GM19468 (cell line): ENCODE data around the gene CNTN1.
"Not testable (repeated sequence)": the region's sequence is repeated elsewhere in the genome, so short reads cannot be mapped to it uniquely, and the experiment has no call there.

Experiments used
- ATAC-seq: cut with Tn5 transposase; IDR thresholded peaks from one replicate; pipeline ENCODE4 v1.9.1; 2021; ENCODE audit warnings: mild to moderate bottlenecking, moderate library complexity, moderate number of reproducible peaks; ENCODE audit not compliant: unreplicated experiment; ENCODE audit errors: extremely low read depth

The CNTN1 gene

DNA sequence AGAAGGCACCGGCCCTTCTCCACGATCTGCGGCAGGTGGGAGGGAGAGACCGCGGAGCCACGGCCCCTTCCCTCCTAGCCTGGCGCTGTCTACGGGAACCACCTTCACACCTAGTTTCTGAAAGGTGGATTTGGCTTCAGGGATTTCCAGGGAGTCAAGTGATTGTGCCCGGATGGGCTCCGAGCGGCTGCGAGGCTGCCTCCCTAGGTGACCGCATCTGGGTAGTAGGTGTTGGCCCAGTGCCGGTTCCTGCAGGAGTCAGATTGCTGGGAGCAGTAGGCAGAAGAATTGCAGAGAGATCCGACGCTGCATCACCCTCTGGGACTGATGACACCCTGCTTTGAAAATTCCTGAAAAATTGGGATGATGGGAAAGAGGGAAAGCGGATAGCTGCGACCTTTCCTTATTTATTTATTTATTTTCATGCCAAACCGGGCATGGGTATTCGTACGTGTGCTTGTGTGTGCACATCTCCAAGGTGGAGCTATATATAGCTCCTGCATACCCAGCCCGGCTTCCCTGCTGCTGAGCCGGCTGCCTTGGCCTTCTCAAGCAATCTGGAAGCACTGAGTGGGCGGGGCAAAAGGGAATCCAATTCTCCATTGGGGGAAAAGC is 1.1 kb downstream of the CNTN1 start:
- no peak for ATAC-seq

DNA sequence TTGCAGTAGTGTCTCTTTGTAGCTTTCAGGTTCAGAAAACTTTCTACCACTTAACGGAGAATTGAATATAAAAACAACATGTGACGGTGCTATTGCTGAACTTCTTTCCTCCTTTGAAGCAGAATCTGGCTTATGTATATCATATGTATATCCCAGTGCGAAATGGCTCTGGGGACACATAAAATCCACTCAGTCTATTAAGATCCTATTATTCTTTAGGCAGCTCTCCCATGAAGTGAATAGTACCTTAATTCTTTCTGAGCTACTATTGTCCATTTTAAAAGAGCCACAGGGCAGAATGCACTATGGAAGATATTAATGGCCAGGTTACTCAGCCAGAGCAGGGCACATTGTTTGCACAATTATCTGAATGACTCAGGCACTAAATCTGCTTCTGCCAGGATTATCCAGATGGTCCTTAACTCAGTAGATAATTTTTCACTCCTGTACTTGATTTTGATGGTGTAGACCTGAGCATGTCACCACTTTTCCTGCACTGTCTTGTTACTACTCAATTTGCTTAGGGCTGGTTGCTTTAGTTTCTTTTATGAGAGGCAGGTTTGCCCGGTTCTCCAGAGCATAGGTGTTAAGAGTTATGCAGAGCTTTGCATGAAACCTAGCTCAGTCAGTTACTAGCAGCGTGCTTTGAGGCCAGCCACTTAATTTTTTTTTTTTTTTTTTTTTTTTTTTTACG is 5.5 kb downstream of the CNTN1 start:
- no peak for ATAC-seq

DNA sequence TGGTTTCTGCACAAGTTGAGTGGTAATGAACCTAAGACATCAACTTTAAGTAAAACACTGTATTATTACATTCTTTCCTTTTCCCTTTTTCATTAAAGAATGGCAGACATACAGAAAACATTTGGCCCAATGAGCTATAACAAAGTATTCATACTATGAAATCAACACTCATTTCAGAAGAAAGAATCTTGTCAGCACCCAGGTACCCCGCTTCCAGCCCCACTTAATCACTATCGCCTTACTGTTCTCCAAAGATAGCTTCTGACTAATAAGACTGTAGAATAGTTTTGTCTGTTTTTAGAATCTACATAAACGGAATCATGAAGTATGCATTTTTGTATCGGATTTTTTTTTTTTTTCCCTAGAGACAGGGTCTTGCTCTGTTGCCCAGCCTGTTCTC is 9.5 kb downstream of the CNTN1 start:
- ATAC-seq: no peak

DNA sequence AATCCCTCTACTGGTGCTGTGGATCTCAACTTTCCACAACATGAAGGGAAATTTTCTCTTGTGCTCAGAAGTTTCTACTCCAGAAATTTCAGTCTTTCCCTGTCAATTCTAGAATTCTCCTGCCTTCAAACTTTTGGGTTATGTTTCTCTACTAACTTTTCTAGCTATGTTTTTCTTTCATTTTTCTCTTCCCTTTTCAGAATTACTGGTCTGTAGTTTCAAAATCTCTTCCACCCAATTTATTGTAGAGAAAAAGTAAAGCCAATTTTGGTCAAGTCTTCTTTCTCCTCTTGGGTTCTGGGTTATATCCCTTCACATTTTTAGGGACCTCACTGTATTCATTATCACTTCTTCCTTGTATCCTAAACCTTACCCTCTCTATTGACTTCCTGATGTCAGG is 18.9 kb downstream of the CNTN1 start:
- no peak for ATAC-seq

DNA sequence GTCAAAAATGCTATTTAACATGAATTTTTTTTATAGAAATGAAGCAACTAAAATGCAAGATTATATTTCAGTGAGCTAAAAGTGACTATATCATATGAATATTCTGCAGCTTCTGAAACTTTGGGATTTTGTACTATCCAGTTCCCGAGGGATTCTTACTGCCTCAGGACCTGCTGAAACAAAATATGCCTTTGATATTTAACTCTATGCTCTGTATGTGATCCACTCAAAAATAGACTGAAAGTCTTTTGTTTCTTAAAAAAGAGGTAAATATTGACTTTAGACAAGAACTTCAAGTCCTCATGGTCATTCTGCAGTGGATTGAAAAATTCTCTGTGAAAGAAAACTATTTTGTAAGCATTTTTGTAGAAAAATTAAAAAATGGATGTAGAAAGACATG is 22.4 kb downstream of the CNTN1 start:
- no peak for ATAC-seq

DNA sequence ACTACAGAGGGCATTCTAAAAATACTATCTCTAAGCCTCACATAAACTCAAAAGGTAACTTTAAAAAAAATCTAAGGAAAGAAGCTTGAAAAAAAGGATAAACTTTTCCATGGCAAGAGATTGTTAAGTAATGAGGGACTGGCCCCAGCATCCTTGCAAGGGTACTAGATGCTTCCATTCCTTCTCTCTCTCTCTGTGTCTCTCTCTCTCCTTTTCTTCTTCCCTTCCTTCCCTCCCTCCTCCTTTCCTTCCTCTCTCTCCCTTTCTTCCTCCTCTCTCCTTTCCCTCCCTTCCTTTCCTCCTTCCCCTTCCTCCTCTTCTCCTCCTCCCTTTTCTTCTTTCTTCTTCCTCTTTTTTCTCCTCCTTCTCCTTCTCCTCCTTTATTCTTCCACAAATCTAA is 23.8 kb downstream of the CNTN1 start:
- ATAC-seq: no peak

DNA sequence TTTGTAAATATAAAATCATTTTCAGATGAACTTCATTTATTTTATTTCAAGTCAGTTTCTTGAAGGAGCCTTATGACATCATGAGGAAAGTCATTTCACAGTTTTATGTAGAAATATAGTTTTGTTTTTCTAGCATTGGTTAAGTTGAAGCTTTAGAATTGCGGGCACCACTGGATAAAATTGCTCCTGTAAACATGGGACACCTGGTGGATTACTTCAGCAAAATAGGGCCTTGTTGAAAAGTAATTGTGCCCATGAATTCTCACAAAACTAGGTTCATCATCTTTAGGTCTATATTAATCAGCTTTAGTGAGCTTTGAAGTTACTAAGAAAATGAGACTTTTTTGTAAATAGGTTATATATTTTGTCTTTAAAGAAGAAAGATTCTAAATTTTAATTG is 25.3 kb downstream of the CNTN1 start:
- ATAC-seq: no peak

DNA sequence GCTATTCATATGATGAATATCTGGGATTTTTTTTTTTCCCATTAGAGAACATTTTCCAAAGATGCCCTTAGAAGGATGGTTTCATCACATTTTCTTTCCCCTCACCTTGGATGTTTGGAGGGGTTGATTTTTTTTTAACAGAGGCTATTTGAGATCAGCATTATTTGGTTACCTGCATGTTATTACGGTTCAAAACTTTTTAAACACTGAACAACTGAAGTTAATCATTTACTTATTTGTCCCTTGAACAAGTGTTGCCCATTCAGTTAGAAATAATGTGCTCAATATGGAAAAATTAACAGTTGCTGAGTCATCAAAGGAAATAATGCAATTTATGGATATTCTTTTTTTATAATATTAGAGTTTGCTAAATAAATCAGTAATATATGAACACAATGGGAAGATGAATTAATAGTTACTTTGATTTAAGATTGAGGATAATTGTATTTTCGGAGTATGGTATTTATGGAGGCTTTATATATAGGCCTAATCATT is 26.7 kb downstream of the CNTN1 start:
- no peak for ATAC-seq

DNA sequence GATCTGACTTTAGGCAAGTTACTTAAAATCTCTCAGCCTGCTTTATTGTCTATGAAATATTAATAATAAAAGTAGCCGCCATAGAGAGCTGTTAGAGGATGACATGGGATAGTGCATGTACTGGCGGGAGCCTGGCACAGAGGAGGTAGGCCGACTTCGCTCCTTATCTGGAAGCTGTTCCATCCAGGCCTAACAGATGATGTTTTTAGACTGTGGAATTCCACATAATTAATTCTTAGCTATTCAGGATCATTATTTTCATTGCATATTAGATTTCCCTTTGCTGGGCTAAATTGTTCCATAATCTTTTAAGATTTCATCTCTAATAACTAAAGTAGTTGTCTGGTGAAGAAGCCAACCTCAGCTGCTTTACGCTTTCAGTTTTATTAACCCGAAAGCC is 30.8 kb downstream of the CNTN1 start:
- ATAC-seq: no peak

DNA sequence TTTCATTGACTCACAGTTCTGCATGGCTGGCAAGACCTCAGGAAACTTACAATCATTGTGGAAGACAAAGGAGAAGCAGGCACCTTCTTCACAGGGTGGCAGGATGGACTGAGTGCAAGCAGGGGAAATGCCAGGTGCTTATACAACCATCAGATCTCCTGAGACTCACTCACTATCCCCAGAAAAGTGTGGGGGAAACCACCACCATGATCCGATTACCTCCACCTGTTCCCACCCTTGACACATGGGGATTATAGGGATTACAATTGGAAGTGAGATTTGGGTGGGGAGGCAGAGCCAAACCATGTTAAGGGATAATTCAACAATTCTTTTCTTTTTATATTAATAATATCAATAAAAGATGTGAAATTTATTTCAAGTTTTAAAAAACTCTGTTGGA is 34.1 kb downstream of the CNTN1 start:
- ATAC-seq: no peak

DNA sequence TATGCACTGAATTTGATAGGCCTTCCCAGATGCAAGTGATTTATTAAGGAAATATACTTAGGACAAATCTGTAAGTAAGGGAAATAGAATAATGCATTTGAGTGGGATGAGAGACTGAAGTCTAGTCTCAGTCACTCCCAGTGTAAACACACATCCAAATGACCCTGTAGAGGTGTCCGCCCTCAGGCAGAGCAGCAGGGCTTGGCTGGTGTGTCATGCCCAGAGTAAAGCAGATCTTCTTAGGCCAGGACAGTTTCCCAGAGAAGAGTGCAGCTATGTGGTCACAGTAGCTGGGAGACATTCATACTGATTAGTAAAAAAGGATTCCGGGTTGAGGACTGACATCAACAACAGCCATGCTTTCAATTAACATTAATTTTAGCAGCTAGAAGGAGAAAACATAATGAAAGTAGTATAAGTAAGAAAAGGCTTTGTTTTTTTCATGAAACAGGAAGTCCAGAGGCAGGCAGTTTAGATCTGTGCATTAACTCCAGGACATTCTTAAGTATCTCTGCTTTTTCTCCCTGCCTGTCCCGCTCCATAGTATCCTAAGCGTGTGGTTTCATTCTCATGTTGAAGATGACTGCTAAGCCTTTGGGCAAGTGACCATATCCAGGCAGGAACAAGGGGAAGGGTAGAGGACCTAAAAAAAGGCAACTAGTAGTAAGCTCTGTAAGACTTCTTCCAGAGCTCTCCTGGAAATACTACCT is 35.7 kb downstream of the CNTN1 start:
- no peak for ATAC-seq

DNA sequence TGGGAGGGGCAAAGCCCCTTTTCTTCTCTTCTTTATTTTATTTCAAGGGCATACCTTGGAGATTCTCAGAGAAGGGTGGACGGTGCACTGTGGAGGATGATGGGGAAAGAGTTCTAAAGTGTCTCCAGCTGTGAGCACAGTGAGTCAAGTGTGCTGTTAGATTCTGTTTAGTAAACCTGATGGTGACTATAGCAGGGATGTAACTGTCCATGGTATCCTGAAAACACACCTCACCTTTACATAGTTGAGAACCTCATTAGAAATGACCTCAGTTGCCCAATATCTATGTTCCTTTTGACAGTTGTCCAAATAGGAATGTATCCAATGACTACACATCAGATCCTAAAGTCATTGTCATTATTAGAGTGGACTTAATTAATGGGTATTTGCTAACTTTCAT is 38.0 kb downstream of the CNTN1 start:
- ATAC-seq: no peak

DNA sequence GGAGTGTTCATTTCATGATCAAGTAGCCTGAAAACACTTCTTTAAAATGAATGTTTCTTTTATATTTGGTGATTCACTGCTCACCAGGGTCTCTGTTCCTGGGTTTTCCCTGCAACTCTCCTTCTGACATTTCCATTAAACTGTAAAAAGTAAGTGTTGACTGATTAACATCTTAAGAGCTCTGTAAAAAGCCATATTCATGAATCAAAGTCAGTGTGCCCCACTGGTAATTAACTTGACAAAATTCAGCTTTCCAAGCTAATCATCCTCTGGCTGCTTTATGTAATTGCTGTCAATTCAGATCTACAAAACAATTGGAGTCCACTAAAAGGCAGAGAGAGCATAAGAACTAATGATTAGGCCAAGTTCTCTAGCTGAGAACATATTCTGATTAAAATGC is 41.6 kb downstream of the CNTN1 start:
- no peak for ATAC-seq

DNA sequence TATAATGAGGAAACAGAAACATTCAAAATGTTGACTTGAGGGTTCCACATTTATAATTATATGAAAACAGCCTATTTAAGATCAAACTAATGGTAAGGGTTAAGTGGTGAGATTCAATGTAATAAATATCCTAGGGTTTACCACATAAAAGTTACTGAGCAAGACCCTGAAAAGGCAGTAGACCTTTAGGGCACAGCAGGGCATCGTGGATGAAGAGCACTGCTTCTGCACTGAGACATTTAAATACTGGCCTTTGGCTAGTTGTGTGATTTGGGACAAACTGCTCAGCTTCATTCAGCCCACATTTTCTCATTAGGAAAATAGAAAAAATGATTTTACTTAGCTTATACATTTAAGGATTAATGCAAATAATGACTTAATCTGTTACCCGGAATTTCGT is 42.0 kb downstream of the CNTN1 start:
- no peak for ATAC-seq

DNA sequence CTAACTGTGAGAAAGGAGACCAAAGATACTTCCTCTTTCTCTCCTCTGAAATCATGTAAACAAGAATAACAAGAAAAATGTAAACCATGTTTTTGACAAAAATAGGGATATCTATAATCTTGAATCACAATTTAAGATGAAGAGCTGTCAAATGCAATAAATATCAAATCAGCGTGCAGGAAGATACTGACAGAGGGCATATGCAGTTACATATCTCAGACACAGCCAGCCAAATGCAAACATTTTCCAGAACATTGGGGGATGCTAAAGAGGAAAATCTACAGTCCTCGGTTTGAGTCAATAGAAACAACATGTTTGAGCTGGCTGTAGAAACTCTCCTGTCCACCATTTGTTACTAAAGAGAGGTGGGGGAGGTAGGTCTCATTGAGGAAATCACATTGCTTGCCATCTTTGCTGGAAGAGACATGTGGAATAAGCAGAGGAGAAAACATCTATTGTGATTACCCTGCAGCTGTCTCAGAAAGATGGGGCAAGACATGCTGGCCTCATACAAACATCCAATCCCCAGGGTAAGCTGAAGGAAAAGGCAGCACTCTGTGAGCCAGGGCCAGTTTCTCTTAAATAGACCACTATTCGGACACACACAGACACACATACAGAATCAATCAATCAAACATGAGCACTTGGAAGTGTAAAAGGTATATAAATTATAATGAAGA is 43.5 kb downstream of the CNTN1 start:
- ATAC-seq: no peak

DNA sequence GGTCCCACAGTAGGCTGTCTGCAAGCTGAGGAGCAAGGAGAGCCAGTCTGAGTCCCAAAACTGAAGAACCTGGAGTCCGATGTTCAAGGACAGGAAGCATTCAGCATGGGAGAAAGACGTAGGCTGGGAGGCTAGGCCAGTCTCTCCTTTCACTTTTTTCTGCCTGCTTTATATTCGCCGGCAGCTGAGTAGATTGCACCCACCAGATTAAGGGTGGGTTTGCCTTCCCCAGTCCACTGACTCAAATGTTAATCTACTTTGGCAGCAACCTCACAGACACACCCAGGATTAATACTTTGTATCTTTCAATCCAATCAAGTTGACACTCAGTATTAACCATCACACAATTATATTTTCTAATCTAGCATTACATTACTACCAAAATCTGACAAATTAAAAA is 45.2 kb downstream of the CNTN1 start:
- not testable (repeated sequence) for ATAC-seq

DNA sequence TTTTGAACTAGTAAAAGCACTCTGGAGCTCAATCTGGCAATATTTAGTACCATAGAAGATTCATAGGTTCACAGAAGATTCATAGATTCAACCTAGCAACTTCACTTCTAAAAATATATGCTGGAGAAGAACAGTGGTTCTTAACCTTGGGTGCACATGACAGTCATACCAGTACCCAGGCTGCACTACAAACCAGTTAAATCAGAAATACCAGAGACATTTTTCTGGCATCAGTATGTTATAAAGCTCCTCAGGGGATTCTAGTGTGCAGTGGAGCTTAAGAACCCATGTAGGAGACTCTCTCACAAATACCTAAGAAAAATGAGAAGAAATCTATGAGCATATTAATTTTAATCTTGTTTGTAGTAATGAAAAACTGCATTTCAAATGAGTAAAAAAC is 46.6 kb downstream of the CNTN1 start:
- no peak for ATAC-seq

DNA sequence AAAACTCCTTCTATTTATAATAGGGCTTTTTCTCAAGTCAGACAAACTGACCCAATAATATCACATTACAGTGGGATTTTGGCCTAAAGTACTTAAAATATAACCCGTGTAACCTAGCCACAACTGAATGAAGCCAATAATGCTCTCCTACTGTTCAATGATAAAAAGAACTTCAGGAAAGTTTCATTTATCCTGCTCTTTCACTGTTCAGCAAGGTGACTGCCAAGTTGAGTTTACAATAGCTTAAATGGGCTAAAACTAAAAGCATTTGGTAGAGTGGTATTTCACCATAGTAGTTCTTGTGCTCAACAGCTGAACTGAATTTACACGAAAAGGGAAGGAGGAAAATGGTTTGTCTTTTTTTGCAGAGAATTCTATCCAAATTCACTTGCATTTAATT is 49.8 kb downstream of the CNTN1 start:
- no peak for ATAC-seq

DNA sequence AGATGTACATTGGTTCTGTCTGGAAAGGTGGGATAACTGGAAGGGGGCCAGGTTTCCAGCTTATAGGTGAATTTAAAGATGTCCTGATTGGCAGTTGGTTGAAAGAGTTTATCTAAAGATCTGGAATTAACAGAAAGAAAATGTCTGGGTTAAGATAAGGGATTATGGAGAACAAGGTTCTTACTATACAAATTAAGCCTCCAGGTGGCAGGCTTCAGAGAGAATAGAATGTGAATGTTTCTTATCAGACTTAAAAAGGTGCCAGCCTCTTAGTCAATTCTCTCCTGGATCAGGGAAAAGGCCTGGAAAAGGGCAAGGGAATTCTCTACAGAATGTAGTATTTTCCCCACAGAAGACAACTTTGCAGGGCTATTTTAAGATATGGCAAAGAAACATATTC is 53.1 kb downstream of the CNTN1 start:
- ATAC-seq: no peak

DNA sequence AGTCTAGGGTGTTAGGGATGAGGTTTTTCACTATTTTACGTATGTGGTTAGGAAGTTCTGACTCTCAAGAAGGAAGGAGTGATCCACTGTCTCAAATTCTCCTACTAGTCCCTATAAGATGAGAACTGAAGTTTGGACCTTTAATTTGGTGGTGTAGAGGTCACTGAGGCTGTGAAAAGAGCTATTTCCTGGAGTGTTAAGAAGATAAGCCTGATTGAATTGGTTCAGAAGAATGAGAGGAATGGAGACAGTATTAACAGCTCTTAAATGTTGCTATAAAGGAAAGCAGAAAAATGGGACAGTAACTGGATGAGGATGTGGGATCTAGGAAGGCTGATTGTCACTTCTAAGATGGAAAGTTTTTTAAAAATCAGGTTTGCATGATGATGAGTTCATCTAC is 57.6 kb downstream of the CNTN1 start:
- no peak for ATAC-seq

DNA sequence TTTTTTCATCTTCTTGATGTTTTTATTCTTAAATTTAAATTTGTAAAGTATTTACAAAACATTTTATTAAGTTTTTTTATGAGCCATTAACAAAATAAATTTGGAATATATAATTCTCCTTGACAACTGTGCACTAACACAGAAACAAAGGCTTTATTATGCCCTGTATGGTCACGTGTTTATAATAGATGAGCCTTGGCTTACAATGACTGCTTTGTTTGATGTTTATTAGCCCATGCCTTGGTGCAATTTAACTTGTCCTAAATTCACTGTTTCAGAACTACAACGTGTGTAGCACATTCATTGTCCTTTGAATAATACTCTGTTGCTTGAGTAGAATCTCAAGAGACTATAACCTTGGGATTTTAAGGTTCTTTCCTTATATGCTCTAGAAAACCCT is 59.8 kb downstream of the CNTN1 start:
- ATAC-seq: no peak
